Measurements from ENCODE around the gene THOC2. TPM values are rescaled to one million over a fixed set of nuclear protein-coding genes. Genes with fewer than 3 reads are reported as not detected.
A peak's percentile ranks its signal among the peaks of the same experiment; 100 is the strongest.
"Not testable (repeated sequence)": the region's sequence is repeated elsewhere in the genome, so short reads cannot be mapped to it uniquely, and the experiment has no call there.

THOC2 gene
- total RNA-seq, 1 donor from 2014 or later = 87.6 TPM

- no peak overlapping the region for H3K4me3 Mint-ChIP-seq
- no peaks in the 10 kb centered on the region for H3K9me3 Mint-ChIP-seq
- no peaks in the 10 kb centered on the region for H3K4me1 Mint-ChIP-seq (ENCODE audit: low read depth)
- no peaks in the 10 kb centered on the region for H3K36me3 Mint-ChIP-seq (ENCODE audit: low read depth)
- no peak overlapping the region for H3K27ac Mint-ChIP-seq
- no peaks in the 10 kb centered on the region for H3K27me3 Mint-ChIP-seq (ENCODE audit: insufficient read depth)
- intact Hi-C loops (cut with micrococcal nuclease) = no loop called here
- no peak for DNase-seq (ENCODE audit: low spot score)
These were observed 12.7 kb upstream of the THOC2 start for GRCh38 chrX:123745511-123745910.

- H3K36me3 Mint-ChIP-seq (ENCODE audit: low read depth) = no peaks in the 10 kb centered on the region
- DNase-seq (ENCODE audit: low spot score) = no peak
- intact Hi-C loops (cut with micrococcal nuclease) = no loop called here
- no peaks in the 10 kb centered on the region for H3K9me3 Mint-ChIP-seq
- H3K4me3 Mint-ChIP-seq = no peak overlapping the region
- H3K27ac Mint-ChIP-seq = no peak overlapping the region
- peaks cover 2% of the 10 kb centered on the region for H3K27me3 Mint-ChIP-seq (ENCODE audit: insufficient read depth)
- H3K4me1 Mint-ChIP-seq (ENCODE audit: low read depth) = no peaks in the 10 kb centered on the region
These were observed 10.5 kb upstream of the THOC2 start for GRCh38 chrX:123743312-123743711.

- DNase-seq (ENCODE audit: low spot score) = no peak
- Mint-ChIP-seq H3K4me3 (no peak overlapping the region), H3K27ac (no peak overlapping the region), H3K9me3 (no peaks in the 10 kb centered on the region), H3K36me3 (ENCODE audit: low read depth) (no peaks in the 10 kb centered on the region), H3K4me1 (ENCODE audit: low read depth) (no peaks in the 10 kb centered on the region), H3K27me3 (ENCODE audit: insufficient read depth) (peaks cover 2% of the 10 kb centered on the region)
- intact Hi-C loops (cut with micrococcal nuclease) = no loop called here
These were observed 9.6 kb upstream of the THOC2 start for GRCh38 chrX:123742440-123742839.

- no peaks in the 10 kb centered on the region for H3K36me3 Mint-ChIP-seq (ENCODE audit: low read depth)
- intact Hi-C loops (cut with micrococcal nuclease) = no loop called here
- no peaks in the 10 kb centered on the region for H3K9me3 Mint-ChIP-seq
- no peak for DNase-seq (ENCODE audit: low spot score)
- no peak overlapping the region for H3K4me3 Mint-ChIP-seq
- H3K27me3 Mint-ChIP-seq (ENCODE audit: insufficient read depth) = peaks cover 2% of the 10 kb centered on the region
- H3K27ac Mint-ChIP-seq = no peak overlapping the region
- H3K4me1 Mint-ChIP-seq (ENCODE audit: low read depth) = no peaks in the 10 kb centered on the region
These were observed 7.7 kb upstream of the THOC2 start for GRCh38 chrX:123740536-123740935.

- intact Hi-C loops (cut with micrococcal nuclease) = no loop called here
- Mint-ChIP-seq H3K27me3 (ENCODE audit: insufficient read depth) (peaks cover 2% of the 10 kb centered on the region), H3K27ac (no peak overlapping the region), H3K9me3 (no peaks in the 10 kb centered on the region), H3K4me1 (ENCODE audit: low read depth) (no peaks in the 10 kb centered on the region), H3K36me3 (ENCODE audit: low read depth) (no peaks in the 10 kb centered on the region), H3K4me3 (no peak overlapping the region)
- no peak for DNase-seq (ENCODE audit: low spot score)
These were observed 7.2 kb upstream of the THOC2 start for GRCh38 chrX:123740006-123740405.

- DNase-seq (ENCODE audit: low spot score) = no peak
- Mint-ChIP-seq H3K4me3 (no peak overlapping the region), H3K36me3 (ENCODE audit: low read depth) (no peaks in the 10 kb centered on the region), H3K4me1 (ENCODE audit: low read depth) (no peaks in the 10 kb centered on the region), H3K27me3 (ENCODE audit: insufficient read depth) (peaks cover 2% of the 10 kb centered on the region), H3K27ac (no peak overlapping the region), H3K9me3 (no peaks in the 10 kb centered on the region)
- intact Hi-C loops (cut with micrococcal nuclease) = loop anchor here (10.0 kb wide), 1 partner anchor 55 kb away; no protein-coding TSS in a partner anchor
These were observed 6.6 kb upstream of the THOC2 start for GRCh38 chrX:123739474-123739873.

- Mint-ChIP-seq H3K4me3 (no peak overlapping the region), H3K27me3 (ENCODE audit: insufficient read depth) (peaks cover 2% of the 10 kb centered on the region), H3K27ac (no peak overlapping the region), H3K4me1 (ENCODE audit: low read depth) (no peaks in the 10 kb centered on the region), H3K9me3 (no peaks in the 10 kb centered on the region), H3K36me3 (ENCODE audit: low read depth) (no peaks in the 10 kb centered on the region)
- intact Hi-C loops (cut with micrococcal nuclease) = loop anchor here (10.0 kb wide), 1 partner anchor 54 kb away; no protein-coding TSS in a partner anchor
- no peak for DNase-seq (ENCODE audit: low spot score)
These were observed 5.6 kb upstream of the THOC2 start for GRCh38 chrX:123738378-123738940.

GRCh38 chrX:123736333-123736921, 3.6 kb upstream of the THOC2 start:
- no peak for DNase-seq (ENCODE audit: low spot score)
- H3K4me3 Mint-ChIP-seq = no peak overlapping the region
- intact Hi-C loops (cut with micrococcal nuclease) = loop anchor here (10.0 kb wide), 1 partner anchor 52 kb away; no protein-coding TSS in a partner anchor
- peaks cover 2% of the 10 kb centered on the region for H3K27me3 Mint-ChIP-seq (ENCODE audit: insufficient read depth)
- H3K36me3 Mint-ChIP-seq (ENCODE audit: low read depth) = no peaks in the 10 kb centered on the region
- no peak overlapping the region for H3K27ac Mint-ChIP-seq
- peaks cover 2% of the 10 kb centered on the region for H3K9me3 Mint-ChIP-seq
- peaks cover 9% of the 10 kb centered on the region for H3K4me1 Mint-ChIP-seq (ENCODE audit: low read depth)

- H3K27me3 Mint-ChIP-seq (ENCODE audit: insufficient read depth) = not testable (repeated sequence)
- H3K4me1 Mint-ChIP-seq (ENCODE audit: low read depth) = peaks cover 21% of the 10 kb centered on the region
- intact Hi-C loops (cut with micrococcal nuclease) = loop anchor here (10.0 kb wide), 1 partner anchor 50 kb away; no protein-coding TSS in a partner anchor
These were observed 2.3 kb upstream of the THOC2 start for GRCh38 chrX:123735137-123735536.

GRCh38 chrX:123734079-123734478, 1.2 kb upstream of the THOC2 start:
- H3K27ac Mint-ChIP-seq; H3K4me3 Mint-ChIP-seq; H3K9me3 Mint-ChIP-seq; DNase-seq (ENCODE audit: low spot score); H3K36me3 Mint-ChIP-seq (ENCODE audit: low read depth); H3K27me3 Mint-ChIP-seq (ENCODE audit: insufficient read depth): not testable (repeated sequence)
- intact Hi-C loops (cut with micrococcal nuclease) = loop anchor here (10.0 kb wide), 1 partner anchor 49 kb away; no protein-coding TSS in a partner anchor
- peaks cover 29% of the 10 kb centered on the region for H3K4me1 Mint-ChIP-seq (ENCODE audit: low read depth)

More at GRCh38 chrX:123735137-123735536, 2.3 kb upstream of the THOC2 start:
- not testable (repeated sequence) for H3K27ac Mint-ChIP-seq; H3K36me3 Mint-ChIP-seq (ENCODE audit: low read depth); H3K9me3 Mint-ChIP-seq; DNase-seq (ENCODE audit: low spot score); H3K4me3 Mint-ChIP-seq

GRCh38 chrX:123731987-123732669, 724 bp downstream of the THOC2 start:
- H3K27me3 Mint-ChIP-seq (ENCODE audit: insufficient read depth) = no peaks in the 10 kb centered on the region
- H3K27ac Mint-ChIP-seq = peak overlapping the region; percentile 92
- peaks cover 2% of the 10 kb centered on the region for H3K9me3 Mint-ChIP-seq
- no peak for DNase-seq (ENCODE audit: low spot score)
- peak overlapping the region; percentile 96 for H3K4me3 Mint-ChIP-seq
- intact Hi-C loops (cut with micrococcal nuclease) = loop anchor here (10.0 kb wide), 1 partner anchor 47 kb away; no protein-coding TSS in a partner anchor
- H3K4me1 Mint-ChIP-seq (ENCODE audit: low read depth) = peaks cover 38% of the 10 kb centered on the region
- H3K36me3 Mint-ChIP-seq (ENCODE audit: low read depth) = peaks cover 3% of the 10 kb centered on the region

GRCh38 chrX:123731258-123731986, 1.4 kb downstream of the THOC2 start:
- peaks cover 2% of the 10 kb centered on the region for H3K9me3 Mint-ChIP-seq
- no peak for DNase-seq (ENCODE audit: low spot score)
- intact Hi-C loops (cut with micrococcal nuclease) = loop anchor here (10.0 kb wide), 1 partner anchor 47 kb away; no protein-coding TSS in a partner anchor
- peaks cover 38% of the 10 kb centered on the region for H3K4me1 Mint-ChIP-seq (ENCODE audit: low read depth)
- H3K36me3 Mint-ChIP-seq (ENCODE audit: low read depth) = peaks cover 3% of the 10 kb centered on the region
- H3K4me3 Mint-ChIP-seq = peak overlapping the region; percentile 96
- H3K27ac Mint-ChIP-seq = peak overlapping the region; percentile 92
- no peaks in the 10 kb centered on the region for H3K27me3 Mint-ChIP-seq (ENCODE audit: insufficient read depth)

Data from activated T-helper 1 cell treated with anti-CD3 and anti-CD28 coated beads, Interleukin-12 subunit alpha, Interleukin-12 subunit beta, Interleukin-2, Interleukin-4 antibody, amounts not matched to agents 30 ng/mL and 10 ng/mL and 1 ng/mL, durations not matched to agents 14 hours and 24 hours and 36 hours (primary cell).